Measurements from ENCODE around the gene TAS2R39. TPM values are rescaled to one million over a fixed set of nuclear protein-coding genes. Genes with fewer than 3 reads are reported as not detected.
"Not testable (repeated sequence)": the region's sequence is repeated elsewhere in the genome, so short reads cannot be mapped to it uniquely, and the experiment has no call there.

Gene TAS2R39
- total RNA-seq, 1 donor from 2014 or later = not detected

DNA sequence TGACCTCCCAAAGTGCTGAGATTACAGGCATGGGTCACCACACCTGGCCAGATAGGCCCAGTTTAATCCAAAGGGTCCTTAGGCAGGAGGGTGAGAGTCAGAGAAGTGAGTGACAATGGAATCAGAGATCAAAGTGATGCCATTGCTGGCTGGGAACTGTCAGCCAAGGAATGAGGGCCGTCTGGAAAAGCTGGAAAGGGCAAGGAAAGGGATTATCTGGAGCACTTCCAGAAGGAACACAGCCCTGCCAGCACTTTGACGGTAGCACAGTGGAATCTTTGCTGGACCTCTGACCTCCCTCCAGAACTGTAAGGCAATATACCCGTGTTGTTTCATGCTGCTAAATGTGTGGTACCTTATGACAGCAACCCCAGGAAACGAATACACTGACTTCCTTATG is 27.3 kb downstream of the TAS2R39 start:
- no peak for DNase-seq (ENCODE audit: low read depth)
- H3K36me3 ChIP-seq (ENCODE audit: control insufficient read depth, insufficient read depth, low read length) = no peaks in the 10 kb centered on the region
- no peak for TF ChIP-seq CTCF (IDR thresholded peaks at IDR 0.05; ENCODE audit: insufficient read depth, low read length, severe bottlenecking)
- peak; percentile 82 for FAIRE-seq
- no peaks in the 10 kb centered on the region for H3K27me3 ChIP-seq (ENCODE audit: control insufficient read depth, insufficient read depth, low read length)
- no peak overlapping the region for H3K4me3 ChIP-seq (ENCODE audit: low read depth, low read length)

- not testable (repeated sequence) for H3K27me3 ChIP-seq (ENCODE audit: control insufficient read depth, insufficient read depth, low read length); DNase-seq (ENCODE audit: low read depth); H3K4me3 ChIP-seq (ENCODE audit: low read depth, low read length); FAIRE-seq; H3K36me3 ChIP-seq (ENCODE audit: control insufficient read depth, insufficient read depth, low read length)
Observed at GRCh38 chr7:143213478-143213877, 30.3 kb downstream of the TAS2R39 start.

DNA sequence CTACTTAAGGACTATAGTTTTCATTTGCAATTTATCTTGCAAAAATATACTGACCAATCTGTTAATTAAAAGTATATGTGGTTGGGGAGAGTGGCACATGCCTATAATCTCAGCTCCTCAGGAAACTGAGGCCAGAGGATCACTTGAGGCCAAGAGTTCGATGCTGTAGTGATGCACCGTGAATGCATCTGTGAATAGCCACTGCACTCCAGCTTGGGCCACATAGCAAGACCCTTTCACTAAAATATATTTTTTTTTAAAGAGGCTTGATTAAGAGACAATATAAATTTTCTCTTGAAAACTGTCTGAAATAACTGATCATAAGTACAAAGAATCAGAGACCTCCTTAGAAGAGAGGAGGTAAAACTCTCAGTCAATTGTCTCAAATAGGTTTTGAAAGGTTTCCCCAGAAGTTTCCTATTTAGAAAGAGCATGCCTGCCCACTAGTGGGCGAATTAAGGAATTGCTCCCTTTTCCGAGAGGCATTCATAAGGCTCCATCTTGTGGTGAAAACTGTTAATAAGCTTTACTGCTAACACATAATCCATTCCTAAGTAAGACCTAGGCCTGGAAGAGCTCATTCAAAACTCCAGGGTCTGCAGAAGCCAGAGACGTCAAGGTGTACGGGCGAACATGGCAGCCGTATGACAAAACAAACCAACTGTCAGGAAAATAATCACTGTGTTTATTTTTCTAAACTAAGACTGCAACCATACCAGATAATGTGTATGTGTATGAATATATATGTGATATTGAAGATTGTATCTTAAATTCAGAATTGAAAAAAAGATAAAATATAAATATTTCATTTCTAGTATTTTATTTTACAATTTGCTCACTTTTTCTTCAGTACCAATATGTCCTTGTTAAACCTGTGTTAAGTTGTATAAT is 31.8 kb downstream of the TAS2R39 start:
- Histone ChIP-seq H3K27me3 (ENCODE audit: control insufficient read depth, insufficient read depth, low read length) (no peaks in the 10 kb centered on the region), H3K36me3 (ENCODE audit: control insufficient read depth, insufficient read depth, low read length) (no peaks in the 10 kb centered on the region), H3K4me3 (ENCODE audit: low read depth, low read length) (no peak overlapping the region)
- no peak for FAIRE-seq
- DNase-seq (ENCODE audit: low read depth) = peak; percentile 81
- TF ChIP-seq CTCF (IDR thresholded peaks at IDR 0.05; ENCODE audit: insufficient read depth, low read length, severe bottlenecking) = peak; percentile 97

DNA sequence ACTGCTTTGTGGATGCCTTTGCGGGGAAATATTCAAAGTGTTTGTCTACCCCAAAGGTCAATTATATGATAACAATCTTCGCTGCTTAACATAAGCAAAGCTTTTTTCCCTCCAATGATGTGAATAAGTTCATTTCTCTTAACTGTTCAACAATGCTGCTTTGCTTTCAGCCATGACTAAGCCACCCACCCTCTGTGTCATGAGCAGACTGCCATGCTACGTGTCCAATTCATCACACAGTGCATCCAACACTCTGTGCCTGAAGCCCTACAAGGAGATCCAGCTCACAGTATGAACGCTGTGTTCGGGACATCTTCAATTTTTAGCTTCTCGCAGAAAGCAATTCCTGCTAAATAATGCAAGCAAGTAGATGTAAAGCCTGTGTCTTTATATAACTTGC is 32.9 kb downstream of the TAS2R39 start:
- no peaks in the 10 kb centered on the region for H3K27me3 ChIP-seq (ENCODE audit: control insufficient read depth, insufficient read depth, low read length)
- H3K4me3 ChIP-seq (ENCODE audit: low read depth, low read length) = no peak overlapping the region
- no peaks in the 10 kb centered on the region for H3K36me3 ChIP-seq (ENCODE audit: control insufficient read depth, insufficient read depth, low read length)
- no peak for FAIRE-seq
- no peak for TF ChIP-seq CTCF (IDR thresholded peaks at IDR 0.05; ENCODE audit: insufficient read depth, low read length, severe bottlenecking)
- peak; percentile 58 for DNase-seq (ENCODE audit: low read depth)

DNA sequence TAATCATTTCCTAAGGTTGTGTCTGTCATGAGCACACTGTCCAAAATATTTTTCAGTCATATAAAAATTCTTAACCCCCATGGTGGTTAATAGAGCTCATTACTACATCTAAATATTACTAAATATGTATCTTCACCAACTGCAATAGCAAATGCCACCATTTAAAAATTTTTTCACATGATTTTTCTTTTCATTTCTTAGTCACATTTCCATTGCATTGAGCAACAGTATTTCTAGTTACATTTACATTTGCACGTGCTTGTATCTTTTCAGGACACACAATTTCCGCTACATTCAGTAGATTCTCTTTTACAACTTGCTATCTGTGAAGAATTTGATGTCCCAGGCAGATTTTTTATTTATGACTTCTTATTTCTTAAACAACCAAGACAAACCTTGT is 33.5 kb downstream of the TAS2R39 start:
- no peak for FAIRE-seq
- DNase-seq (ENCODE audit: low read depth) = no peak
- H3K4me3 ChIP-seq (ENCODE audit: low read depth, low read length) = no peak overlapping the region
- H3K36me3 ChIP-seq (ENCODE audit: control insufficient read depth, insufficient read depth, low read length) = no peaks in the 10 kb centered on the region
- no peak for TF ChIP-seq CTCF (IDR thresholded peaks at IDR 0.05; ENCODE audit: insufficient read depth, low read length, severe bottlenecking)
- H3K27me3 ChIP-seq (ENCODE audit: control insufficient read depth, insufficient read depth, low read length) = no peaks in the 10 kb centered on the region

DNA sequence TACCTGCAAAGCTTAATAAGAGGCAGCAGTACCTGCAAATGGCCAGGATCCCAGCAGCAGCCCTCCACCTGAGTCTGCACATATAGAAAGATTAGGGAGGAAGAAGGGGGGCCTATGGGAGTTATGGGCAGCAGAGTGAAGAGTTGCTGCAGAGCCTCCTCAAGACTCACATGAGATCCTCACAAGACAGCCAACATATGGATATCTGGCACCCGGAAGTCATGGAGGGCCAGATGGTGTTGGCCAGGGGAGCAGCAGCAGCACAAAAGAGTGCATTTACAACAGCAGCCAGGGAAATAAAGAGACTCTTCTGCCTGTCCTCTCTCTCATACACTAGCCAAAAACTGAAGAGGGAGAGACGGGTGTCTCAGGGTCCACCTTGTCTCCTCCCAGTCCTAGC is 34.6 kb downstream of the TAS2R39 start:
- TF ChIP-seq CTCF (IDR thresholded peaks at IDR 0.05; ENCODE audit: insufficient read depth, low read length, severe bottlenecking) = no peak
- DNase-seq (ENCODE audit: low read depth) = no peak
- no peak for FAIRE-seq
- H3K27me3 ChIP-seq (ENCODE audit: control insufficient read depth, insufficient read depth, low read length) = peaks cover 1% of the 10 kb centered on the region
- H3K4me3 ChIP-seq (ENCODE audit: low read depth, low read length) = no peak overlapping the region
- H3K36me3 ChIP-seq (ENCODE audit: control insufficient read depth, insufficient read depth, low read length) = no peaks in the 10 kb centered on the region
